A673 (cell line): ENCODE results near the gene CDK14.

ENCODE experiments used
- EZH2 ChIP-seq: fragments of 200-600 bp; sonication (generic); IDR thresholded peaks from 2 replicates; pipeline ENCODE4 v1.6.1; 2017; ENCODE audit warnings: borderline replicate concordance, low read depth, mild to moderate bottlenecking, mixed read lengths, antibody characterized with exemption, low read length; ENCODE audit not compliant: poor library complexity, severe bottlenecking
- TF ChIP-seq, protein P1 (sequence below): fragments of 300-800, 200-600 bp; sonication (generic); conservative IDR thresholded peaks from 2 replicates; pipeline ENCODE4 v1.5.1; 2017; ENCODE audit warnings: low read depth, mild to moderate bottlenecking, antibody characterized with exemption, low read length, moderate library complexity, mixed read lengths

DNA sequence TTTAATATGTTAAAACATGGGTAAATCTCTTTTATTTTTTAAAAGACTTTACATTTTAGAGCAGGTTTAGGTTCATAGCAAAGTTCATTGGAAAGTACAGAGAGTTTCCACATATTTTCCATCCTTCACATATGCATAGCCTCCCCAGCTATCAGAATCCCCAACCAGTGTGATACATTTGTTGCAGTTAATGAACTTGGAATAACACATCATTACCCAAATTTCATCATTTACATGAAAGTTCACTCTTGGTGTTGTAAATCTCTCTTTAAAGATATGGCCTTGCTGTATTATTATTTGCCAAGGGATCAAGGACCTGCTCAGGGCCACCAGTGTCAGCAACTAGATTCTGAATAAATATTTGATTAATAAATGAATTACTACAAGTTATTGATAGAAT is 263.4 kb downstream of the CDK14 start:
- TF ChIP-seq, protein P1, sequence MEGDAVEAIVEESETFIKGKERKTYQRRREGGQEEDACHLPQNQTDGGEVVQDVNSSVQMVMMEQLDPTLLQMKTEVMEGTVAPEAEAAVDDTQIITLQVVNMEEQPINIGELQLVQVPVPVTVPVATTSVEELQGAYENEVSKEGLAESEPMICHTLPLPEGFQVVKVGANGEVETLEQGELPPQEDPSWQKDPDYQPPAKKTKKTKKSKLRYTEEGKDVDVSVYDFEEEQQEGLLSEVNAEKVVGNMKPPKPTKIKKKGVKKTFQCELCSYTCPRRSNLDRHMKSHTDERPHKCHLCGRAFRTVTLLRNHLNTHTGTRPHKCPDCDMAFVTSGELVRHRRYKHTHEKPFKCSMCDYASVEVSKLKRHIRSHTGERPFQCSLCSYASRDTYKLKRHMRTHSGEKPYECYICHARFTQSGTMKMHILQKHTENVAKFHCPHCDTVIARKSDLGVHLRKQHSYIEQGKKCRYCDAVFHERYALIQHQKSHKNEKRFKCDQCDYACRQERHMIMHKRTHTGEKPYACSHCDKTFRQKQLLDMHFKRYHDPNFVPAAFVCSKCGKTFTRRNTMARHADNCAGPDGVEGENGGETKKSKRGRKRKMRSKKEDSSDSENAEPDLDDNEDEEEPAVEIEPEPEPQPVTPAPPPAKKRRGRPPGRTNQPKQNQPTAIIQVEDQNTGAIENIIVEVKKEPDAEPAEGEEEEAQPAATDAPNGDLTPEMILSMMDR, result no peak
- TF ChIP-seq EZH2, result no peak
